SK-N-MC (cell line): ENCODE data around the gene LTBP1.

Experiments used
- DNase-seq: peaks from one replicate; pipeline ENCODE4 v3.0.0-alpha.2; 2011; ENCODE audit warnings: low read depth, low spot score
- H3K27ac ChIP-seq: fragments of 200-600 bp; sonication (generic); 2 replicates; pipeline ENCODE4 v1.5.1; 2016; ENCODE audit warnings: mixed run types
- H3K36me3 ChIP-seq: fragments of 200-600 bp; sonication (generic); 2 replicates; pipeline ENCODE4 v1.6.1; 2017; ENCODE audit warnings: antibody characterized with exemption, low read length, mixed read lengths; ENCODE audit not compliant: insufficient read depth
- H3K4me3 ChIP-seq: fragments of 200-600 bp; sonication (generic); 2 replicates; pipeline ENCODE4 v1.5.1; 2016
- H3K9ac ChIP-seq: fragments of 200-600 bp; sonication (generic); 2 replicates; pipeline ENCODE4 v1.8.0; 2017; ENCODE audit warnings: mixed run types, mixed read lengths; ENCODE audit not compliant: insufficient read length
- H3K9me3 ChIP-seq: fragments of 200-600 bp; sonication (generic); 2 replicates; pipeline ENCODE4 v1.6.1; 2017; ENCODE audit warnings: low read depth, mild to moderate bottlenecking, antibody characterized with exemption, low read length, moderate library complexity, mixed read lengths
- EZH2 ChIP-seq: fragments of 200-600 bp; sonication (generic); IDR thresholded peaks from one replicate; pipeline ENCODE4 v1.6.1; 2017; ENCODE audit warnings: antibody characterized with exemption
- FOXP2 ChIP-seq: optimal IDR thresholded peaks from 2 replicates; pipeline ENCODE3; 2011; ENCODE audit warnings: mild to moderate bottlenecking, moderate library complexity; ENCODE audit not compliant: insufficient read depth; ENCODE audit errors: extremely low read length, control extremely low read depth
- POLR2AphosphoS5 ChIP-seq: IDR thresholded peaks from 2 replicates; pipeline ENCODE4 v1.6.1; 2012; ENCODE audit warnings: mild to moderate bottlenecking, low read depth, low read length, borderline replicate concordance

LTBP1 gene

DNA sequence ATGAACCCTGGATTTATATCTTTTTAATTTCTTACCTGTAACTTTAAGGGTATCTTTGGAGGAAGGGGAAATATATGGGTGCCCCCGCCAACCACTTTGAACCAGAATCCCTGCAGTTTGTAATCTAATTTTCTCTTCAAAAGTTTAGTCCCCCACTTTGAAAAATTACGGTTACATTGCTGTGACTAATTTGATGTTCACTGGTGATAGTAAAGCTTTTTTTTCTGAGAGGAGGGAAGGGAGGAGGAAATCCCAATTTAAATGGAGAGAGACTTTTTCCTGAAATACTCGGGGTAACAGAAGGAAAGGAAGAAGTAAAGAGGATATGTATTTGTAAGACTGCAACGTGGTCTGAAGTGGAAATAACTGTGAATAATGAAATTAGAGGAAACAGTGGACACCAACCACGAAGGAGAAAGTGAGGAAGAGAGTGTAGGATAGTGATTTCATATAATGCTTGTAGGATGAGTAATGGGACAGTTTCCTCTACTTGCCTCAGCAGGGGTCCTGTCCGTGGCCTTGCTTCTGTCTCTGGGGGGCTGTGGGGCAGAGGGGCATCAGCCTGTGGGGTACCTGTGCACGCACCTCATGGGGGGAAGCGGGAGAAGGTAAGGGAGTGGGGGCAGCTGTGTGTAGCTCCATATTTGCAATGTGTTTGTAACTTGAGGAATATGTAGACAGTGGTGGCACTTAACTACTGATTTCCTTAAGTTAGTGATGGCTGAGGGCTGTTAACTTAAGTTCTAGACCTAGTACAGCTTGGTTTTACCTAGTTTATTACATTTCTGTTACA lies 161.1 kb downstream of the LTBP1 start:
- Histone ChIP-seq H3K4me3 (no peak overlapping the region), H3K36me3 (no peaks in the 10 kb centered on the region), H3K9ac (no peak overlapping the region), H3K9me3 (no peaks in the 10 kb centered on the region), H3K27ac (no peak overlapping the region)
- no peak for DNase-seq
- TF ChIP-seq FOXP2 (no peak), EZH2 (no peak), POLR2AphosphoS5 (no peak)

DNA sequence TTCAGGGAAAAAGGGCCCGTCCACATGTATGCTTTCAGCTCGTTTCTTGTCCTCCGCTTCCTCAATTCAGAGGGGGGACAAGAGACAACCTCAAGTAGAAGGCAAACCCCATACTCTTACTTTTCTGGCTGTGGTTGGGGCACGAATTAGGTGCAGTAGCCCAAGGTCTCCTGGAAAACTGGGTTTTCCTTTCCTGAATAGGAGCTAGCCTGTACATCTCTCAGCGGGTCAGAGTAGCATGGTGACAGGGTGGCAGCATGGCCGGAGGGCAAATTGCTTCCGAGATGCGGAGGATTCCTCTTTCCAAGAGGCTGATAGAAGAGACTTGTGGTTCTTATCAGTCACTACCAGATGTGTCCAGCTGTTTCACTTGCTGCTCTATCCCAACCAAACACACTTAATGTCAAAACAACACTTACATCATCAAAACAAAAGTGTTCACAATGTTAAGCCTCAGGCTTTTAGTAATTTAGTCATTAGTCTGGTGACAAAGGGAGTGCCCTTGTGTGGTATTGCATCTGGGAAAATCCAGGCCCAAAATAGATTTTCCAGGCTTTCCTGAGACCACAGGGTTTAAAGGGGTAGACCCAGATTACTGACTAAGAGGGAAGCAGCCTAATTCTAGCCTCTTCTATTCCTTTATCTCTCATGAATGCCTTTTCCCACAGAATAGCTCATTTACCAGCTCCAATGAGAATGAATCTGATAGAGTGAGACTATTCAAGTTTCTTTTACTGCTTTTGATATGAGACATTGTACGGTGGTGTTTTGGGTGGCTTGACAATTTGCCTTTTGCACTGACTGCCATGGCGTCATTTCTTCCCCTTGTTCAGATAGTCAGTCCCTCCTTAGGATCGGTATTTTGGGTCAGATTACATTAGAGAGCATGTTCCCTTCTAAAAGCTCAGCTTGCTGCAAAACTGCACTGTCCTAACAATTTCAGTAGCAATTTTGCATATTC lies 162.0 kb downstream of the LTBP1 start:
- TF ChIP-seq EZH2 = no peak
- H3K27ac ChIP-seq = no peak overlapping the region
- H3K9ac ChIP-seq = no peak overlapping the region
- no peak overlapping the region for H3K4me3 ChIP-seq
- H3K36me3 ChIP-seq = no peaks in the 10 kb centered on the region
- H3K9me3 ChIP-seq = no peaks in the 10 kb centered on the region
- no peak for DNase-seq

DNA sequence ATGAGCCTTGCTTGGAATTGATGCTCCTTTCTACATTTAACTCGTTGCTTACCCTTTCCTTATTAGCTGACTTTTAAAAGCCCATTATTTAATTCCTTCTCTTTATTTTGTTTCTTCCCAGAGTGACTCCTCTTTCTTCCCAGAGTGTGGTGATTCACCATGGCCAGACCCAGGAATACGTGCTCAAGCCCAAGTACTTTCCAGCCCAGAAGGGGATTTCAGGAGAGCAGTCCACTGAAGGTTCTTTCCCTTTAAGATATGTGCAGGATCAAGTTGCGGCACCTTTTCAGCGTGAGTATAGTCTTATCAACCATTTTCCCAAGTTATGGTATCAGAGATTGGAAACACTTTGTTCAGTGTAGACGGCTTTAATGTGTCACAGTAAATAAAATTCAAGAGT lies 163.7 kb downstream of the LTBP1 start:
- H3K9me3 ChIP-seq = no peaks in the 10 kb centered on the region
- H3K27ac ChIP-seq = no peak overlapping the region
- no peak overlapping the region for H3K4me3 ChIP-seq
- DNase-seq = no peak
- H3K9ac ChIP-seq = no peak overlapping the region
- no peak for TF ChIP-seq POLR2AphosphoS5
- TF ChIP-seq FOXP2 = no peak
- no peak for TF ChIP-seq EZH2
- no peaks in the 10 kb centered on the region for H3K36me3 ChIP-seq

DNA sequence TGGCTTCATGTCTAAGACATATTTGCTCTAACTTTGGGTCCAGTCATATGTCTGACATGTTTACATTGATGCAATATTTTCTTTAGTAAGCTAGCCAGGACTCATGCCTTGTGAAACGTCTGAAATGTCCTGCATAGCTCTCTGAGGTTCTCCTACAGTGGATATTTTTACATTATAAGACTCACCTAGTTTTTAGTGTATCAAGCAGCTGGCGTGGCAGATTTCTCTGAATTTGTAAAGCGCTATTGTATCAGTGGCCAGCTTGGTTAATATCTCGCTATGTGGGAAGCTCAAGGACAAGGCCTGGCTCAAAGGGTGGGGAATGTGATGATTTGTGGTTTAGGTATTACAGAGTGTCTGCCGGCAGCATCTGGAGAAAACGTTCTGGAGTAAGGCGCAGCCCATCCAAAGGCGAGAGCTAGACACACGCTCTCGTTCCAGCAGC lies 164.3 kb downstream of the LTBP1 start:
- H3K9ac ChIP-seq = no peak overlapping the region
- no peak overlapping the region for H3K4me3 ChIP-seq
- no peak for DNase-seq
- no peak overlapping the region for H3K27ac ChIP-seq
- TF ChIP-seq POLR2AphosphoS5 = no peak
- no peak for TF ChIP-seq EZH2
- TF ChIP-seq FOXP2 = no peak
- no peaks in the 10 kb centered on the region for H3K9me3 ChIP-seq
- H3K36me3 ChIP-seq = no peaks in the 10 kb centered on the region

GRCh38 chr2:33115196-33115595 lies 168.4 kb downstream of the LTBP1 start:
- TF ChIP-seq EZH2 (no peak), FOXP2 (no peak), POLR2AphosphoS5 (no peak)
- no peak for DNase-seq
- no peak overlapping the region for H3K4me3 ChIP-seq
- H3K36me3 ChIP-seq = no peaks in the 10 kb centered on the region
- H3K27ac ChIP-seq = no peak overlapping the region
- no peaks in the 10 kb centered on the region for H3K9me3 ChIP-seq
- no peak overlapping the region for H3K9ac ChIP-seq

GRCh38 chr2:33115728-33116127 lies 169.0 kb downstream of the LTBP1 start:
- H3K9ac ChIP-seq = no peak overlapping the region
- no peak overlapping the region for H3K27ac ChIP-seq
- no peak for DNase-seq
- H3K9me3 ChIP-seq = no peaks in the 10 kb centered on the region
- TF ChIP-seq POLR2AphosphoS5 (no peak), FOXP2 (no peak), EZH2 (no peak)
- no peak overlapping the region for H3K4me3 ChIP-seq
- no peaks in the 10 kb centered on the region for H3K36me3 ChIP-seq

- Histone ChIP-seq H3K4me3 (no peak overlapping the region), H3K36me3 (no peaks in the 10 kb centered on the region), H3K9me3 (no peaks in the 10 kb centered on the region), H3K27ac (no peak overlapping the region), H3K9ac (no peak overlapping the region)
- no peak for DNase-seq
- TF ChIP-seq EZH2 (no peak), POLR2AphosphoS5 (no peak), FOXP2 (no peak)
These were observed 170.0 kb downstream of the LTBP1 start for GRCh38 chr2:33116799-33117198.

- no peak overlapping the region for H3K27ac ChIP-seq
- H3K4me3 ChIP-seq = no peak overlapping the region
- no peak overlapping the region for H3K9ac ChIP-seq
- H3K36me3 ChIP-seq = no peaks in the 10 kb centered on the region
- no peaks in the 10 kb centered on the region for H3K9me3 ChIP-seq
- no peak for TF ChIP-seq FOXP2
- TF ChIP-seq POLR2AphosphoS5 = no peak
- TF ChIP-seq EZH2 = no peak
- no peak for DNase-seq
These were observed 171.9 kb downstream of the LTBP1 start for GRCh38 chr2:33118651-33119050.
